ENCODE measurements around the gene OLIG2.

OLIG2 gene

DNA sequence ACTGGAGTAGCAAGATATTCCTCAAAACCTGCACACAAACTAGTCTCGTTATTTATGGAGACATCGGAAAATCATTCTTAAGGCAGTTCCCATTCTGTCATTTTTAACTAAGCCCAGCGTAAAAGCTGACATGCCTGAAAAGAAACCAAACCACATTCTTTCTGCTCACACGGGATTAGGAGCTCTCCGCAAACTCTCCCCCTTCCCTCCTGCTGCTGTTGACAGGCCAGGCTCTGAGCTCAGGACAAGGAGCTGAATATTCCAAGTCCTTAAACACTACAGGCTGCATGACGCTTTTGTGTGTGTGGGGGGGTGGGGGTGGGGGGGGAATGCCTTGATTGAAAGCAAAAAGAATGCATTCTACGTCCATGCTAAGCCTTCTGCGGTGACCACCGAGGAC lies 49.4 kb downstream of the OLIG2 start:
- Histone ChIP-seq H3K4me3 (replicated peaks; ENCODE audit: insufficient read depth, low read length) (no peak overlapping the region), H3K27ac (replicated peaks) (no peak overlapping the region), H3K27me3 (ENCODE audit: insufficient read depth, poor library complexity, severe bottlenecking) (no peaks in the 10 kb centered on the region)
- TF ChIP-seq, protein P1, sequence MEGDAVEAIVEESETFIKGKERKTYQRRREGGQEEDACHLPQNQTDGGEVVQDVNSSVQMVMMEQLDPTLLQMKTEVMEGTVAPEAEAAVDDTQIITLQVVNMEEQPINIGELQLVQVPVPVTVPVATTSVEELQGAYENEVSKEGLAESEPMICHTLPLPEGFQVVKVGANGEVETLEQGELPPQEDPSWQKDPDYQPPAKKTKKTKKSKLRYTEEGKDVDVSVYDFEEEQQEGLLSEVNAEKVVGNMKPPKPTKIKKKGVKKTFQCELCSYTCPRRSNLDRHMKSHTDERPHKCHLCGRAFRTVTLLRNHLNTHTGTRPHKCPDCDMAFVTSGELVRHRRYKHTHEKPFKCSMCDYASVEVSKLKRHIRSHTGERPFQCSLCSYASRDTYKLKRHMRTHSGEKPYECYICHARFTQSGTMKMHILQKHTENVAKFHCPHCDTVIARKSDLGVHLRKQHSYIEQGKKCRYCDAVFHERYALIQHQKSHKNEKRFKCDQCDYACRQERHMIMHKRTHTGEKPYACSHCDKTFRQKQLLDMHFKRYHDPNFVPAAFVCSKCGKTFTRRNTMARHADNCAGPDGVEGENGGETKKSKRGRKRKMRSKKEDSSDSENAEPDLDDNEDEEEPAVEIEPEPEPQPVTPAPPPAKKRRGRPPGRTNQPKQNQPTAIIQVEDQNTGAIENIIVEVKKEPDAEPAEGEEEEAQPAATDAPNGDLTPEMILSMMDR (IDR thresholded peaks at IDR 0.05; ENCODE audit: insufficient read depth, low read length): no peak
- TF ChIP-seq POLR2AphosphoS5 (IDR thresholded peaks at IDR 0.05; ENCODE audit: low read depth): no peak
- no peak for TF ChIP-seq SPI1 (IDR thresholded peaks at IDR 0.05; ENCODE audit: borderline replicate concordance, low read depth)
- no peak for TF ChIP-seq GABPA (IDR thresholded peaks at IDR 0.05; ENCODE audit: low read depth)
- TF ChIP-seq, protein P2, sequence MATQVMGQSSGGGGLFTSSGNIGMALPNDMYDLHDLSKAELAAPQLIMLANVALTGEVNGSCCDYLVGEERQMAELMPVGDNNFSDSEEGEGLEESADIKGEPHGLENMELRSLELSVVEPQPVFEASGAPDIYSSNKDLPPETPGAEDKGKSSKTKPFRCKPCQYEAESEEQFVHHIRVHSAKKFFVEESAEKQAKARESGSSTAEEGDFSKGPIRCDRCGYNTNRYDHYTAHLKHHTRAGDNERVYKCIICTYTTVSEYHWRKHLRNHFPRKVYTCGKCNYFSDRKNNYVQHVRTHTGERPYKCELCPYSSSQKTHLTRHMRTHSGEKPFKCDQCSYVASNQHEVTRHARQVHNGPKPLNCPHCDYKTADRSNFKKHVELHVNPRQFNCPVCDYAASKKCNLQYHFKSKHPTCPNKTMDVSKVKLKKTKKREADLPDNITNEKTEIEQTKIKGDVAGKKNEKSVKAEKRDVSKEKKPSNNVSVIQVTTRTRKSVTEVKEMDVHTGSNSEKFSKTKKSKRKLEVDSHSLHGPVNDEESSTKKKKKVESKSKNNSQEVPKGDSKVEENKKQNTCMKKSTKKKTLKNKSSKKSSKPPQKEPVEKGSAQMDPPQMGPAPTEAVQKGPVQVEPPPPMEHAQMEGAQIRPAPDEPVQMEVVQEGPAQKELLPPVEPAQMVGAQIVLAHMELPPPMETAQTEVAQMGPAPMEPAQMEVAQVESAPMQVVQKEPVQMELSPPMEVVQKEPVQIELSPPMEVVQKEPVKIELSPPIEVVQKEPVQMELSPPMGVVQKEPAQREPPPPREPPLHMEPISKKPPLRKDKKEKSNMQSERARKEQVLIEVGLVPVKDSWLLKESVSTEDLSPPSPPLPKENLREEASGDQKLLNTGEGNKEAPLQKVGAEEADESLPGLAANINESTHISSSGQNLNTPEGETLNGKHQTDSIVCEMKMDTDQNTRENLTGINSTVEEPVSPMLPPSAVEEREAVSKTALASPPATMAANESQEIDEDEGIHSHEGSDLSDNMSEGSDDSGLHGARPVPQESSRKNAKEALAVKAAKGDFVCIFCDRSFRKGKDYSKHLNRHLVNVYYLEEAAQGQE (IDR thresholded peaks at IDR 0.05; ENCODE audit: insufficient replicate concordance, low read depth): no peak
- no peak for DNase-seq (ENCODE audit: low read depth in 1 of 2, low spot score in 1 of 2)

GRCh38 chr21:33075596-33076195 lies 50.0 kb downstream of the OLIG2 start:
- Histone ChIP-seq H3K27ac (replicated peaks) (no peak overlapping the region), H3K27me3 (ENCODE audit: insufficient read depth, poor library complexity, severe bottlenecking) (no peaks in the 10 kb centered on the region), H3K4me3 (replicated peaks; ENCODE audit: insufficient read depth, low read length) (no peak overlapping the region)
- no peak for DNase-seq (ENCODE audit: low read depth in 1 of 2, low spot score in 1 of 2)
- TF ChIP-seq, protein P2 (IDR thresholded peaks at IDR 0.05; ENCODE audit: insufficient replicate concordance, low read depth): no peak
- no peak for TF ChIP-seq GABPA (IDR thresholded peaks at IDR 0.05; ENCODE audit: low read depth)
- TF ChIP-seq POLR2AphosphoS5 (IDR thresholded peaks at IDR 0.05; ENCODE audit: low read depth): no peak
- TF ChIP-seq SPI1 (IDR thresholded peaks at IDR 0.05; ENCODE audit: borderline replicate concordance, low read depth): no peak
- TF ChIP-seq, protein P1 (IDR thresholded peaks at IDR 0.05; ENCODE audit: insufficient read depth, low read length): no peak

- no peak for DNase-seq (ENCODE audit: low read depth in 1 of 2, low spot score in 1 of 2)
- no peak for TF ChIP-seq POLR2AphosphoS5 (IDR thresholded peaks at IDR 0.05; ENCODE audit: low read depth)
- TF ChIP-seq, protein P2 (IDR thresholded peaks at IDR 0.05; ENCODE audit: insufficient replicate concordance, low read depth): no peak
- TF ChIP-seq SPI1 (IDR thresholded peaks at IDR 0.05; ENCODE audit: borderline replicate concordance, low read depth): no peak
- no peak for TF ChIP-seq GABPA (IDR thresholded peaks at IDR 0.05; ENCODE audit: low read depth)
- TF ChIP-seq, protein P1 (IDR thresholded peaks at IDR 0.05; ENCODE audit: insufficient read depth, low read length): no peak
- Histone ChIP-seq H3K27ac (replicated peaks) (no peak overlapping the region), H3K4me3 (replicated peaks; ENCODE audit: insufficient read depth, low read length) (no peak overlapping the region), H3K27me3 (ENCODE audit: insufficient read depth, poor library complexity, severe bottlenecking) (no peaks in the 10 kb centered on the region)
These were observed 51.0 kb downstream of the OLIG2 start for GRCh38 chr21:33076600-33077329.
